ENCODE results near the gene SHISA9.

- TF ChIP-seq CTCF (IDR thresholded peaks at IDR 0.05): no peak
- no peak for TF ChIP-seq CHD2 (IDR thresholded peaks at IDR 0.05; ENCODE audit: low read length, partially characterized antibody)
- TF ChIP-seq EP300 (IDR thresholded peaks at IDR 0.05): no peak
- TF ChIP-seq PBX3 (IDR thresholded peaks at IDR 0.05): no peak
- TF ChIP-seq MAX (IDR thresholded peaks at IDR 0.05): no peak
- no peak for TF ChIP-seq NFE2L2 (conservative IDR thresholded peaks at IDR 0.05; ENCODE audit: low read length)
- no peak for TF ChIP-seq REST (IDR thresholded peaks at IDR 0.05)
- no peak for TF ChIP-seq SMC3 (IDR thresholded peaks at IDR 0.05)
- no peak for TF ChIP-seq JUNB (IDR thresholded peaks at IDR 0.05)
- no peak for TF ChIP-seq NPAS2 (CRISPR knock-in tag; IDR thresholded peaks at IDR 0.05; ENCODE audit: borderline replicate concordance)
- no peak for TF ChIP-seq RCOR1 (IDR thresholded peaks at IDR 0.05; ENCODE audit: low read depth, low read length)
- no peak for TF ChIP-seq NR3C1 (IDR thresholded peaks at IDR 0.05)
- no peak for TF ChIP-seq MAZ (IDR thresholded peaks at IDR 0.05; ENCODE audit: borderline replicate concordance, low read depth, low read length)
- TF ChIP-seq EHMT2 (IDR thresholded peaks at IDR 0.05; ENCODE audit: low read depth): no peak
Observed at GRCh38 chr16:12893050-12893750, 8.2 kb upstream of the SHISA9 start.

All from A549 (cell line).